HG02852 (cell line): Measurements from ENCODE around the gene LIME1.
A peak's percentile ranks its signal among the peaks of the same experiment; 100 is the strongest.

Experiments used
- ATAC-seq: cut with Tn5 transposase; IDR thresholded peaks from one replicate; pipeline ENCODE4 v1.9.1; 2021; ENCODE audit warnings: mild to moderate bottlenecking, moderate library complexity; ENCODE audit not compliant: unreplicated experiment

LIME1 gene

GRCh38 chr20:63737945-63738686, 1.7 kb downstream of the LIME1 start:
- no peak for ATAC-seq

- ATAC-seq, result no peak
Observed at GRCh38 chr20:63738687-63739129, 2.2 kb downstream of the LIME1 start.

- ATAC-seq, result peak; percentile 43
Observed at GRCh38 chr20:63739130-63740069, 2.9 kb downstream of the LIME1 start, which contains the start of gene SLC2A4RG. Gene SLC2A4RG (plus strand): TSS chr20:63739776. CDS start chr20:63739913, 137 bp downstream.

- peak; percentile 25 for ATAC-seq
Observed at GRCh38 chr20:63740070-63740626, 3.7 kb downstream of the LIME1 start.

- no peak for ATAC-seq
Observed at GRCh38 chr20:63740627-63741353, 4.3 kb downstream of the LIME1 start.

GRCh38 chr20:63741354-63741675, 4.9 kb downstream of the LIME1 start:
- ATAC-seq, result no peak

- ATAC-seq, result no peak
Observed at GRCh38 chr20:63741676-63742380, 5.4 kb downstream of the LIME1 start.

GRCh38 chr20:63742381-63743024, 6.0 kb downstream of the LIME1 start:
- no peak for ATAC-seq

GRCh38 chr20:63743210-63743970, 6.9 kb downstream of the LIME1 start:
- no peak for ATAC-seq

GRCh38 chr20:63744158-63744557, 7.7 kb downstream of the LIME1 start:
- ATAC-seq, result no peak

GRCh38 chr20:63744574-63745423, 8.3 kb downstream of the LIME1 start:
- no peak for ATAC-seq

GRCh38 chr20:63745424-63745805, 9.0 kb downstream of the LIME1 start:
- ATAC-seq, result no peak

GRCh38 chr20:63745961-63746731, 9.7 kb downstream of the LIME1 start:
- ATAC-seq, result no peak

GRCh38 chr20:63746751-63747315, 10.4 kb downstream of the LIME1 start:
- ATAC-seq, result no peak

- ATAC-seq, result no peak
Observed at GRCh38 chr20:63747622-63748069, 11.2 kb downstream of the LIME1 start.

GRCh38 chr20:63748070-63748933, 11.8 kb downstream of the LIME1 start:
- no peak for ATAC-seq
